Spleen (tissue), 11 donors: ENCODE data around the gene SNX30. TPM values are rescaled to one million over a fixed set of nuclear protein-coding genes. Genes with fewer than 3 reads are reported as not detected.

Source experiments
- DNase-seq: peaks from one replicate; pipeline ENCODE4 v3.0.0-alpha.2; 2020
- H3K27ac ChIP-seq, 8 donors: fragments of 200-600 bp; sonication (generic) in 7 of 8; 1 replicate in 4 of 8; 2 replicates in 4 of 8; pipeline versions ENCODE4 v1.5.0 to v1.8.0; 2016 to 2021; ENCODE audit warnings: inconsistent platforms in 4 of 8, mild to moderate bottlenecking in 4 of 8, moderate library complexity in 1 of 8
- H3K27me3 ChIP-seq, 7 donors: fragments of 200-600 bp; sonication (generic) in 6 of 7; replicated peaks in 1 of 7; 1 replicate in 4 of 7; 2 replicates in 3 of 7; pipeline versions ENCODE4 v1.5.0 to v1.8.0; 2016 to 2021; ENCODE audit warnings: inconsistent platforms in 3 of 7, mild to moderate bottlenecking in 1 of 7
- H3K36me3 ChIP-seq, 6 donors: fragments of 200-600 bp; sonication (generic) in 5 of 6; 1 replicate in 4 of 6; 2 replicates in 2 of 6; pipeline versions ENCODE4 v1.5.0 to v1.8.0; 2016 to 2021; ENCODE audit warnings: inconsistent platforms in 2 of 6
- H3K4me1 ChIP-seq, 6 donors: fragments of 200-600 bp; sonication (generic) in 5 of 6; 1 replicate in 3 of 6; 2 replicates in 3 of 6; pipeline versions ENCODE4 v1.5.0 to v1.8.0; 2016 to 2021; ENCODE audit warnings: inconsistent platforms in 3 of 6
- H3K4me3 ChIP-seq, 8 donors: fragments of 200-600 bp; sonication (generic) in 7 of 8; 1 replicate in 4 of 8; 2 replicates in 4 of 8; pipeline versions ENCODE4 v1.5.0 to v1.8.0; 2016 to 2021; ENCODE audit warnings: inconsistent platforms in 4 of 8, mild to moderate bottlenecking in 4 of 8, moderate library complexity in 2 of 8
- H3K9me3 ChIP-seq, 8 donors: fragments of 200-600 bp; sonication (generic) in 7 of 8; 1 replicate in 4 of 8; 2 replicates in 4 of 8; pipeline versions ENCODE4 v1.5.0 to v1.8.0; 2016 to 2021; ENCODE audit warnings: inconsistent platforms in 4 of 8
- POLR2A ChIP-seq, 3 donors: fragments of 450-650 bp; IDR thresholded peaks; one replicate each; pipeline ENCODE4 v1.5.1; 2017; ENCODE audit warnings: antibody characterized with exemption in 3 of 3, mild to moderate bottlenecking in 1 of 3
- POLR2AphosphoS5 ChIP-seq, 3 donors: sonication (generic); formaldehyde crosslinking; IDR thresholded peaks; one replicate each; pipeline ENCODE4 v1.5.1; 2017; ENCODE audit warnings: antibody characterized with exemption in 3 of 3
- WGBS, 5 donors: extraction: QIAGEN DNeasy Blood & Tissue Kit in 3 of 5; methylation state at CpG; one replicate each; pipeline versions ENCODE4 v1.1.5 to v1.1.7; 2013 to 2018; 5-methylcytosine and 5-hydroxymethylcytosine counted together
- intact Hi-C: fragments of 100-400 bp; cut with DNase I; formaldehyde crosslinking; loops from one replicate; pipeline ENCODE4 v1.15.0; 2023; ENCODE audit warnings: low total_unique reads
- polyA plus RNA-seq, 3 donors: library from polyadenylated mRNA; stranded (reverse); fragments of 200-250 nt; gene quantifications; one replicate each; pipeline ENCODE4 v1.2.1, GENCODE V29; 2013
- total RNA-seq, 7 donors: library from RNA; depleted of rRNA in 3 of 7; stranded (reverse); fragments of >200 nt in 3 of 7; fragmentation: NEBNext Ultra II Directional in 4 of 7; extraction: Animal tissue kit (Norgen Biotek cat#: 25700) in 4 of 7; gene quantifications; one replicate each; pipeline versions ENCODE4 v1.1.0 to v1.2.1, GENCODE V29; 2016 to 2021
- TF ChIP-seq, protein P1 (sequence below), 11 experiments: fragments of 200-600 bp in 7 of 11; fragments of 450-650 bp in 4 of 11; sonication (generic) in 4 of 11; IDR thresholded peaks in 8 of 11; conservative IDR thresholded peaks in 3 of 11; 1 replicate in 7 of 11; 2 replicates in 4 of 11; pipeline versions ENCODE4 v1.4.0 to v1.8.0; 2016 to 2021; ENCODE audit warnings: antibody characterized with exemption in 11 of 11, inconsistent platforms in 4 of 11, mild to moderate bottlenecking in 1 of 11
- donor health status: healthy with polysubstance abuse.
- donor health status: DM: no; HTN: no; CAD: no; lungs with moderate emphysema.
- donor health status: DM: no; HTN: no; CAD: no.
- donor health status: Bipolar disorder and iron deficiency.
- donor health status: healthy.
- donor health status: DM: no; HTN: no; CAD: no.
- donor health status: DM: yes; HTN: yes; CAD: no.

Gene SNX30
- total and polyA plus RNA-seq, 10 donors: 1.2 to 23.3 (median 14.6) TPM

DNA sequence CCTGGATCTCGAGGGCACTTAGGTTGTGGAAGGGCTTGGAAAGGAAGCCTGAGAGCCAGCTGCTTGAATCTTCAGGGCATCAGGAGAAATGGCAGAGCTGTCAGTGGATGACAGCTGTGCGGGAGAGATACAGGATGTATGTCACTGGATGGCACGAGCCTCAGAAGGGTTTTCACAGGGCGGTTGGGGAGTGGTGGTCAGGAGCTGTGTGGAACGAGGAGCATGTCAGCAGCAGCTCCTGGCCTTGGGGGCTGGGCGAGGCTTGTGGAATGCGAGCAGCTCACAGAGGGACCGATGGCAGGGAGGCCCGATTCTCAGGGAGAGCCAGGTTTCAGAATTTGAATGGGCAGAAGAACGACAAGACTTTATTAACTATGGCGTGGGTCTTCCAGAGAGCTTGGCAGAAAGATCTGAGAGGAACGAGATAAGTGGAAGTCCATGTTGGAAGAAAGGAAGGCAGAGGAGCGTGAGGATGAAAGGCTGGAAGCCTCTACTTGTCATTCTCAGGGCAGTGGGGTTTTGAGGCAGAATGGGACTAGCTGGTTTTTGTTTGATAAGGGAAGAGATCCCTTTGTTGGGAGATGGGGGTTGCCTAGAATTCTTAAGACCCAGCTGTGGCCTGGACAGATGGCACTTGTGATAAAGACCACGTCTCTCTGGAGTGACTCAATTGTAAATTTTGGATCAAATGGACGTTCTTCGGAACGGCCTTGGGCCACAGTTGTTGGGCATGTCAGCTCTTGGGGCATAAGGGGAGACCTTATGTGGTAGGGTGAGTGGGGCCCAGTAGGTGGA, 60.3 kb downstream of the SNX30 start:
- Histone ChIP-seq H3K4me3 (no peak overlapping the region), H3K4me1 (peaks cover 2 to 37% (median 27%) of the 10 kb centered on the region in 6 donors), H3K36me3 (peaks cover 0 to 21% (median 0%) of the 10 kb centered on the region in 6 donors), H3K27me3 (no peaks in the 10 kb centered on the region), H3K27ac (no peak overlapping the region), H3K9me3 (no peaks in the 10 kb centered on the region)
- intact Hi-C loops: no loop called here
- WGBS, 5 donors: 86 to 94% (median 92%) methylated on average over 17 of the region's 17 CpGs
- TF ChIP-seq POLR2A (IDR thresholded peaks at IDR 0.05) (no peak), POLR2AphosphoS5 (IDR thresholded peaks at IDR 0.05) (no peak)
- TF ChIP-seq, protein P1, sequence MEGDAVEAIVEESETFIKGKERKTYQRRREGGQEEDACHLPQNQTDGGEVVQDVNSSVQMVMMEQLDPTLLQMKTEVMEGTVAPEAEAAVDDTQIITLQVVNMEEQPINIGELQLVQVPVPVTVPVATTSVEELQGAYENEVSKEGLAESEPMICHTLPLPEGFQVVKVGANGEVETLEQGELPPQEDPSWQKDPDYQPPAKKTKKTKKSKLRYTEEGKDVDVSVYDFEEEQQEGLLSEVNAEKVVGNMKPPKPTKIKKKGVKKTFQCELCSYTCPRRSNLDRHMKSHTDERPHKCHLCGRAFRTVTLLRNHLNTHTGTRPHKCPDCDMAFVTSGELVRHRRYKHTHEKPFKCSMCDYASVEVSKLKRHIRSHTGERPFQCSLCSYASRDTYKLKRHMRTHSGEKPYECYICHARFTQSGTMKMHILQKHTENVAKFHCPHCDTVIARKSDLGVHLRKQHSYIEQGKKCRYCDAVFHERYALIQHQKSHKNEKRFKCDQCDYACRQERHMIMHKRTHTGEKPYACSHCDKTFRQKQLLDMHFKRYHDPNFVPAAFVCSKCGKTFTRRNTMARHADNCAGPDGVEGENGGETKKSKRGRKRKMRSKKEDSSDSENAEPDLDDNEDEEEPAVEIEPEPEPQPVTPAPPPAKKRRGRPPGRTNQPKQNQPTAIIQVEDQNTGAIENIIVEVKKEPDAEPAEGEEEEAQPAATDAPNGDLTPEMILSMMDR (IDR thresholded peaks at IDR 0.05 in 8 of 11, conservative IDR thresholded peaks at IDR 0.05 in 3 of 11): no peak
- DNase-seq: peak; percentile 47

DNA sequence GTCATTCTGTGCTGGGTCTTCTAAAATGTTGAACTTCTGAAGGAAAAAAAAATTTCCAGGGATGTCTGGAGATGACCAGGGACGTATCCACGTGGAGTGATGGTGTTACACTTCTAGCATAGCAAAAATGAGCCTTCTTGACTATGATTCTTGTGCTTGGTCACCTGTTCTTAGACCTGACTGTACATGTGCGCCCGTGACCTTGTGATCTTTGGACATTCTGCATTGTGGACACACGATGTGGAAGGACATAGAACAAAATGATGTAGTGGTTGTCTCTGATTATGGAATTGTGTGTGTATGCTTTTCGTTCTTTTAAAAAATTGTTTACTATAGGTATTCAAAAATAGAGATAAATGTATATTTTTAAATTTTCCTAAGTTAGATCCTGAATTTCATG, 61.0 kb downstream of the SNX30 start:
- intact Hi-C loops: no loop called here
- H3K27me3 ChIP-seq: no peaks in the 10 kb centered on the region
- WGBS, 5 donors: 92 to 95% (median 93%) methylated on average over 6 of the region's 6 CpGs
- H3K36me3 ChIP-seq: peaks cover 0 to 14% (median 0%) of the 10 kb centered on the region in 6 donors
- H3K9me3 ChIP-seq: no peaks in the 10 kb centered on the region
- no peak overlapping the region for H3K27ac ChIP-seq
- H3K4me1 ChIP-seq: peaks cover 2 to 37% (median 28%) of the 10 kb centered on the region in 6 donors
- TF ChIP-seq POLR2AphosphoS5 (IDR thresholded peaks at IDR 0.05) (no peak), POLR2A (IDR thresholded peaks at IDR 0.05) (no peak)
- TF ChIP-seq, protein P1 (IDR thresholded peaks at IDR 0.05 in 8 of 11, conservative IDR thresholded peaks at IDR 0.05 in 3 of 11): no peak
- DNase-seq: no peak
- no peak overlapping the region for H3K4me3 ChIP-seq

DNA sequence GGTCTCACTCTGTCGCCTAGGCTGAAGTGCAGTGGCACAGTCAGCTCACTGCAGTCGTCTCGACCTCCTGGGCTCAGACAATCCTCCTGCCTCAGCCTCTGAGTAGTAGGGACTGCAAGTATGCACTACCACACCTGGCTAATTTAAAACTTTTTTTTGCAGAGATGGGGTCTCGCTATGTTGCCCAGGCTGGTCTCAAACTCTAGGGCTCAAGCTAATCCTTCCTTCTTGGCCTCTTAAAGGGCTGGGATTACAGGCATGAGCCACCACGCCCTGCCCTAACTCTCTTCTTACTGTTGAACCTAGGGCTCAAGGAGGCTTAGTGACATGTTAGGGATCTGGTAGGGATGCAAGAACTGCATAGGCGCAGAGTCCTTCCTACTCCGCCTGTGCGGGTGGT, 65.3 kb downstream of the SNX30 start:
- TF ChIP-seq POLR2A (IDR thresholded peaks at IDR 0.05): no peak
- TF ChIP-seq, protein P1 (IDR thresholded peaks at IDR 0.05 in 8 of 11, conservative IDR thresholded peaks at IDR 0.05 in 3 of 11): no peak
- TF ChIP-seq POLR2AphosphoS5 (IDR thresholded peaks at IDR 0.05): no peak

DNA sequence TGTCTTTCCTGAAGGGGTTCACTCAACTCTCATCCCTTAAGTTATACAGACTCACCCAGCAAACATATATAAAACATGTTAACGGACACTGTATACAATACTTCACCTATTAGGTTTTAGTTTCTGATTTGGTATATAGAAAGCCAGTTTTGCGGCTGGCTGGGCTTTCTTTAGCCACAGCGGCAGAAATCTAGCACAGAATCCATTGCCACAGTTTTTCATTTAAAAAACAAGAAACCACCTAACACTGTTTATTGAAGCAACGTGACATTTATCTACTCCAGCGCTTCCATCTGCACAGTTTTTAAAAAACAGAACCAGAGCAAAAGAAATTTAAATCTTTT, 67.3 kb downstream of the SNX30 start:
- intact Hi-C loops: no loop called here
- H3K27ac ChIP-seq: no peak overlapping the region

More for the DNA sequence above, 65.3 kb downstream of the SNX30 start:
- Histone ChIP-seq H3K4me3 (no peak overlapping the region), H3K27me3 (no peaks in the 10 kb centered on the region), H3K36me3 (peaks cover 0 to 28% (median 0%) of the 10 kb centered on the region in 6 donors), H3K4me1 (peaks cover 0 to 20% (median 3%) of the 10 kb centered on the region in 6 donors), H3K9me3 (no peaks in the 10 kb centered on the region), H3K27ac (no peak overlapping the region)
- no peak for DNase-seq
- 83 to 92% (median 84%) methylated on average over 8 of the region's 8 CpGs for WGBS, 5 donors
- intact Hi-C loops: no loop called here

More for the DNA sequence above, 67.3 kb downstream of the SNX30 start:
- H3K36me3 ChIP-seq: peaks cover 0 to 33% (median 0%) of the 10 kb centered on the region in 6 donors
- WGBS, 5 donors: 70 to 87% (median 82%) methylated on average over 5 of the region's 5 CpGs
- peaks cover 0 to 20% (median 3%) of the 10 kb centered on the region in 6 donors for H3K4me1 ChIP-seq
- H3K4me3 ChIP-seq: peak overlapping the region in 1 of 8 donors; percentile 6
- H3K9me3 ChIP-seq: no peaks in the 10 kb centered on the region
- TF ChIP-seq POLR2AphosphoS5 (IDR thresholded peaks at IDR 0.05) (no peak), POLR2A (IDR thresholded peaks at IDR 0.05) (no peak)
- TF ChIP-seq, protein P1 (IDR thresholded peaks at IDR 0.05 in 8 of 11, conservative IDR thresholded peaks at IDR 0.05 in 3 of 11): no peak
- H3K27me3 ChIP-seq: no peaks in the 10 kb centered on the region
- no peak for DNase-seq
